CD14-positive monocyte (primary cell): ENCODE data around the gene ITPR1. TPM values are rescaled to one million over a fixed set of nuclear protein-coding genes. Genes with fewer than 3 reads are reported as not detected.

Experiments
- DNase-seq, 3 donors: peaks; one replicate each; pipeline ENCODE4 v3.0.0-alpha.2; 2011 to 2022
- H2AFZ ChIP-seq: 2 replicates; pipeline ENCODE4 v1.6.0; 2012; ENCODE audit warnings: mild to moderate bottlenecking, low read depth, low read length, inconsistent platforms; ENCODE audit not compliant: insufficient read depth, poor library complexity, severe bottlenecking
- H3K27ac ChIP-seq, 2 donors: 1 replicate in 1 of 2; 2 replicates in 1 of 2; pipeline ENCODE4 v1.5.1; 2012 to 2013; ENCODE audit warnings: low read length in 2 of 2, control low read depth in 1 of 2, inconsistent platforms in 1 of 2, low read depth in 1 of 2, mild to moderate bottlenecking in 1 of 2
- H3K27me3 ChIP-seq, 2 donors: one replicate each; pipeline versions ENCODE4 v1.6.0 to v1.6.1; 2011 to 2013; ENCODE audit warnings: low read length in 2 of 2; ENCODE audit not compliant: control insufficient read depth in 2 of 2, insufficient read depth in 2 of 2
- H3K36me3 ChIP-seq, 2 donors: replicated peaks in 1 of 2; 1 replicate in 1 of 2; 2 replicates in 1 of 2; pipeline versions ENCODE4 v1.5.1 to v1.6.1; 2012 to 2013; ENCODE audit warnings: low read length in 2 of 2, control low read depth in 1 of 2, inconsistent platforms in 1 of 2, mild to moderate bottlenecking in 1 of 2; ENCODE audit not compliant: insufficient read depth in 2 of 2, control insufficient read depth in 1 of 2
- H3K4me1 ChIP-seq, 2 donors: 1 replicate in 1 of 2; 2 replicates in 1 of 2; pipeline versions ENCODE4 v1.5.1 to v1.6.1; 2012 to 2013; ENCODE audit warnings: low read length in 2 of 2, control low read depth in 1 of 2, inconsistent platforms in 1 of 2, mild to moderate bottlenecking in 1 of 2, moderate library complexity in 1 of 2; ENCODE audit not compliant: insufficient read depth in 2 of 2, control insufficient read depth in 1 of 2
- H3K4me2 ChIP-seq: replicated peaks from 2 replicates; pipeline ENCODE3; 2012; ENCODE audit warnings: low read length, moderate library complexity, mild to moderate bottlenecking; ENCODE audit not compliant: poor library complexity, severe bottlenecking; ENCODE audit errors: extremely low read depth
- H3K4me3 ChIP-seq, 3 experiments: fragments of 200-600 bp in 1 of 3; sonication (generic) in 1 of 3; replicated peaks in 1 of 3; 1 replicate in 2 of 3; 2 replicates in 1 of 3; pipeline ENCODE4 v1.5.1; 2011 to 2013; ENCODE audit warnings: low read length in 3 of 3, mild to moderate bottlenecking in 3 of 3, control low read depth in 2 of 3, low read depth in 2 of 3, inconsistent platforms in 1 of 3, moderate library complexity in 1 of 3
- H3K79me2 ChIP-seq: 2 replicates; pipeline ENCODE4 v1.6.0; 2012; ENCODE audit warnings: mild to moderate bottlenecking, control low read depth, inconsistent platforms, low read length, moderate library complexity; ENCODE audit not compliant: insufficient read depth
- H3K9ac ChIP-seq: 2 replicates; pipeline ENCODE4 v1.6.0; 2017; ENCODE audit warnings: low read length, mild to moderate bottlenecking; ENCODE audit not compliant: insufficient read depth, poor library complexity, severe bottlenecking
- H3K9me3 ChIP-seq, 2 donors: replicated peaks in 1 of 2; 1 replicate in 1 of 2; 2 replicates in 1 of 2; pipeline versions ENCODE4 v1.5.1 to v1.6.1; 2012 to 2013; ENCODE audit warnings: low read length in 2 of 2, control low read depth in 1 of 2; ENCODE audit not compliant: control insufficient read depth in 1 of 2, insufficient read depth in 1 of 2
- H4K20me1 ChIP-seq: 2 replicates; pipeline ENCODE4 v1.6.0; 2012; ENCODE audit warnings: mild to moderate bottlenecking, low read length, control low read depth, moderate library complexity; ENCODE audit not compliant: insufficient read depth
- H3K27ac Mint-ChIP-seq, 7 donors: one replicate each; pipeline ENCODE4 v1.8.0; 2020; ENCODE audit warnings: mild to moderate bottlenecking in 7 of 7, mixed read lengths in 7 of 7, moderate library complexity in 6 of 7, inconsistent platforms in 2 of 7
- H3K27me3 Mint-ChIP-seq, 3 donors: one replicate each; pipeline ENCODE4 v1.8.0; 2021 to 2022; ENCODE audit warnings: low read depth in 3 of 3, mild to moderate bottlenecking in 3 of 3, mixed read lengths in 3 of 3, moderate library complexity in 3 of 3, inconsistent platforms in 1 of 3
- H3K36me3 Mint-ChIP-seq, 2 donors: one replicate each; pipeline ENCODE4 v1.8.0; 2020; ENCODE audit warnings: mixed read lengths in 2 of 2, inconsistent platforms in 1 of 2, mild to moderate bottlenecking in 1 of 2
- H3K4me1 Mint-ChIP-seq: one replicate; pipeline ENCODE4 v1.8.0; 2020; ENCODE audit warnings: mild to moderate bottlenecking, mixed read lengths
- H3K4me3 Mint-ChIP-seq, 2 donors: one replicate each; pipeline ENCODE4 v1.8.0; 2020; ENCODE audit warnings: mild to moderate bottlenecking in 2 of 2, mixed read lengths in 2 of 2, moderate library complexity in 1 of 2
- H3K9me3 Mint-ChIP-seq, 7 donors: one replicate each; pipeline ENCODE4 v1.8.0; 2020 to 2022; ENCODE audit warnings: mixed read lengths in 7 of 7, mild to moderate bottlenecking in 6 of 7, moderate library complexity in 6 of 7, inconsistent platforms in 2 of 7
- WGBS: methylation state at CpG from one replicate; pipeline ENCODE4 v1.1.5; 2013; ENCODE audit warnings: missing lambda C conversion rate; ENCODE audit not compliant: insufficient coverage; 5-methylcytosine and 5-hydroxymethylcytosine counted together
- intact Hi-C, 2 donors: fragments of 100-400 bp; cut with micrococcal nuclease; formaldehyde crosslinking; loops; one replicate each; pipeline versions ENCODE4 v1.15.0 to v1.15.1; 2023
- polyA plus RNA-seq, 3 donors: library from polyadenylated mRNA; depleted of rRNA in 1 of 3; unstranded in 2 of 3; stranded (reverse) in 1 of 3; fragments of 300-500 nt in 2 of 3; fragments of >200 nt in 1 of 3; fragmentation: Illumina TruSeq in 2 of 3; gene quantifications; 1 replicate in 2 of 3; 2 replicates in 1 of 3; pipeline ENCODE4 v1.2.3, GENCODE V29; 2012 to 2021
- TF ChIP-seq, protein P1 (sequence below): fragments of 200-600 bp; IDR thresholded peaks from one replicate; pipeline ENCODE4 v1.8.0; 2022; ENCODE audit warnings: antibody characterized with exemption, mild to moderate bottlenecking

ITPR1 gene
- polyA plus RNA-seq, 3 donors = 3.2 to 21.1 (median 7.1) TPM

- Histone ChIP-seq H3K4me2 (no peak overlapping the region), H3K4me3 (no peak overlapping the region), H3K27me3 (no peaks in the 10 kb centered on the region), H3K4me1 (peaks cover 0 to 3% of the 10 kb centered on the region in 2 donors), H4K20me1 (no peaks in the 10 kb centered on the region), H3K36me3 (peaks cover 82 to 95% of the 10 kb centered on the region in 2 donors), H3K79me2 (no peaks in the 10 kb centered on the region), H3K9ac (no peak overlapping the region), H3K9me3 (no peaks in the 10 kb centered on the region), H2AFZ (no peak overlapping the region), H3K27ac (no peak overlapping the region)
- Mint-ChIP-seq H3K36me3 (peaks cover 79 to 84% of the 10 kb centered on the region in 2 donors), H3K4me3 (no peak overlapping the region), H3K27ac (no peak overlapping the region), H3K27me3 (peaks cover 0 to 2% (median 0%) of the 10 kb centered on the region in 3 donors), H3K4me1 (peaks cover 3% of the 10 kb centered on the region), H3K9me3 (peaks cover 0 to 7% (median 2%) of the 10 kb centered on the region in 7 donors)
- DNase-seq = no peak
- TF ChIP-seq, protein P1, sequence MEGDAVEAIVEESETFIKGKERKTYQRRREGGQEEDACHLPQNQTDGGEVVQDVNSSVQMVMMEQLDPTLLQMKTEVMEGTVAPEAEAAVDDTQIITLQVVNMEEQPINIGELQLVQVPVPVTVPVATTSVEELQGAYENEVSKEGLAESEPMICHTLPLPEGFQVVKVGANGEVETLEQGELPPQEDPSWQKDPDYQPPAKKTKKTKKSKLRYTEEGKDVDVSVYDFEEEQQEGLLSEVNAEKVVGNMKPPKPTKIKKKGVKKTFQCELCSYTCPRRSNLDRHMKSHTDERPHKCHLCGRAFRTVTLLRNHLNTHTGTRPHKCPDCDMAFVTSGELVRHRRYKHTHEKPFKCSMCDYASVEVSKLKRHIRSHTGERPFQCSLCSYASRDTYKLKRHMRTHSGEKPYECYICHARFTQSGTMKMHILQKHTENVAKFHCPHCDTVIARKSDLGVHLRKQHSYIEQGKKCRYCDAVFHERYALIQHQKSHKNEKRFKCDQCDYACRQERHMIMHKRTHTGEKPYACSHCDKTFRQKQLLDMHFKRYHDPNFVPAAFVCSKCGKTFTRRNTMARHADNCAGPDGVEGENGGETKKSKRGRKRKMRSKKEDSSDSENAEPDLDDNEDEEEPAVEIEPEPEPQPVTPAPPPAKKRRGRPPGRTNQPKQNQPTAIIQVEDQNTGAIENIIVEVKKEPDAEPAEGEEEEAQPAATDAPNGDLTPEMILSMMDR = no peak
- 100% methylated on average over 3 of the region's 4 CpGs for WGBS
- intact Hi-C loops = no loop called here
These were observed 298.2 kb downstream of the ITPR1 start for GRCh38 chr3:4791358-4791757.

DNA sequence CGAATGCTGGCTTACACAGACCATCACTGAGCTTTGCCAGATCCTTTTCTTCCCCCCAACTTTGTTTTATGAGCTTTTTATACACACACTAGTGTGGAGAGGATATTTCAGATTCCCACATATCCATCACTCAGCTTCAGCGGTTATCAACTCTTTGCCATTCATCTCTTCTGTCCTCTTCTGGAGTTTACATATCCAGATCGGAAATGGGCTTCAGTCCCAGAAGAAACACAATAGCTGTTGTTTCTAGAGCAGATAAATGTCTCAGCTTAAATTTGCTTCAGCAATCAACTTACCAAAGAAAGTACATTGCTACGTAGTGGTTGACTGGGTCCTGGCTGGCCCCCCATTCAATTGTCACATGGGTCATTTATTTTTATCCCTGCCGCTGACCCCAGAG lies 300.2 kb downstream of the ITPR1 start:
- peaks cover 0 to 11% (median 3%) of the 10 kb centered on the region in 7 donors for H3K9me3 Mint-ChIP-seq
- H3K27ac Mint-ChIP-seq = no peak overlapping the region
- peaks cover 89 to 91% of the 10 kb centered on the region in 2 donors for H3K36me3 Mint-ChIP-seq
- H3K36me3 ChIP-seq = peaks cover 76 to 100% of the 10 kb centered on the region in 2 donors
- peaks cover 0 to 2% (median 0%) of the 10 kb centered on the region in 3 donors for H3K27me3 Mint-ChIP-seq
- DNase-seq = no peak
- WGBS = 100% methylated on average over 2 of the region's 5 CpGs
- H3K27ac ChIP-seq = no peak overlapping the region
- H3K4me3 ChIP-seq = no peak overlapping the region
- no peak overlapping the region for H3K4me2 ChIP-seq
- no peaks in the 10 kb centered on the region for H4K20me1 ChIP-seq
- H3K9ac ChIP-seq = no peak overlapping the region
- H3K4me3 Mint-ChIP-seq = no peak overlapping the region
- TF ChIP-seq, protein P1 = no peak
- no peaks in the 10 kb centered on the region for H3K79me2 ChIP-seq
- no peaks in the 10 kb centered on the region for H3K9me3 ChIP-seq
- H2AFZ ChIP-seq = no peak overlapping the region
- H3K4me1 ChIP-seq = no peaks in the 10 kb centered on the region
- H3K4me1 Mint-ChIP-seq = no peaks in the 10 kb centered on the region
- H3K27me3 ChIP-seq = no peaks in the 10 kb centered on the region
- intact Hi-C loops = no loop called here
